ENCODE measurements around the gene EPHA6.

DNA sequence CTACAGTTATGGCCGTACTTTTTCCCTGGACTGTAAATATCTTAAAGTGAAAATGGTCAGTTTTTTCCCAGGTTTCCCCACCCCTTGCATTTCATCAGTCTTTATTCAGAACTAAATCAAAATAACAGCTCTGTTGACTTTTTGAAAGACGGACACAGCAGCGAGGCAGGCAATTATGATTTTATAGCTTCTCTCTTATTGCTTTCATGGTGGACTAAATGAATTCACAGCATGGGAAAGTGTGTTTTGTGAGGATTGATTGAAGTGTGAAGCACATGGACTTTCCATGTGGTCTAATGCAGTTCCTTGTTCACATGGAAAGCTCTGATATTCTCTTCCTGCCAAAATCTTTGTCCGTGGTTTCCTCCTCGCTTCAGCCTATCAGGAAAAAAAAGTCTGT lies 681.5 kb downstream of the EPHA6 start:
- TF ChIP-seq, protein P1, sequence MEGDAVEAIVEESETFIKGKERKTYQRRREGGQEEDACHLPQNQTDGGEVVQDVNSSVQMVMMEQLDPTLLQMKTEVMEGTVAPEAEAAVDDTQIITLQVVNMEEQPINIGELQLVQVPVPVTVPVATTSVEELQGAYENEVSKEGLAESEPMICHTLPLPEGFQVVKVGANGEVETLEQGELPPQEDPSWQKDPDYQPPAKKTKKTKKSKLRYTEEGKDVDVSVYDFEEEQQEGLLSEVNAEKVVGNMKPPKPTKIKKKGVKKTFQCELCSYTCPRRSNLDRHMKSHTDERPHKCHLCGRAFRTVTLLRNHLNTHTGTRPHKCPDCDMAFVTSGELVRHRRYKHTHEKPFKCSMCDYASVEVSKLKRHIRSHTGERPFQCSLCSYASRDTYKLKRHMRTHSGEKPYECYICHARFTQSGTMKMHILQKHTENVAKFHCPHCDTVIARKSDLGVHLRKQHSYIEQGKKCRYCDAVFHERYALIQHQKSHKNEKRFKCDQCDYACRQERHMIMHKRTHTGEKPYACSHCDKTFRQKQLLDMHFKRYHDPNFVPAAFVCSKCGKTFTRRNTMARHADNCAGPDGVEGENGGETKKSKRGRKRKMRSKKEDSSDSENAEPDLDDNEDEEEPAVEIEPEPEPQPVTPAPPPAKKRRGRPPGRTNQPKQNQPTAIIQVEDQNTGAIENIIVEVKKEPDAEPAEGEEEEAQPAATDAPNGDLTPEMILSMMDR (IDR thresholded peaks at IDR 0.05 in 2 of 3, conservative IDR thresholded peaks at IDR 0.05 in 1 of 3; ENCODE audit: insufficient read depth in 2 of 3, low read depth in 1 of 3, low read length in 3 of 3): no peak
- TF ChIP-seq EGR1 (conservative IDR thresholded peaks at IDR 0.05) (no peak), HDAC2 (IDR thresholded peaks at IDR 0.05) (no peak), MTA2 (IDR thresholded peaks at IDR 0.05; ENCODE audit: low read depth) (no peak)

Data from K562 (cell line).